Purkinje cell (primary cell): ENCODE data around the gene HCAR3. TPM values are rescaled to one million over a fixed set of nuclear protein-coding genes. Genes with fewer than 3 reads are reported as not detected.

Source experiments
- polyA plus RNA-seq: library from polyadenylated mRNA; unstranded; fragments of >200 nt; fragmentation: Nextera tagmentation; gene quantifications from 2 replicates; pipeline ENCODE4 v1.2.1, GENCODE V29; 2014

HCAR3 gene
- not detected in 2 replicates for polyA plus RNA-seq

GRCh38 chr12:122716658-122717057, at the start of gene HCAR3:
HCAR3 (minus strand) TSS chr12:122716811; CDS start chr12:122716737, 74 bp downstream.

GRCh38 chr12:122752464-122753318, 36.1 kb upstream of the HCAR3 start, which contains the start of gene DENR:
DENR (plus strand) TSS chr12:122752824; CDS start chr12:122753702, 878 bp downstream.

GRCh38 chr12:122730215-122731014, 13.8 kb upstream of the HCAR3 start, which contains the start of gene HCAR1:
HCAR1 (minus strand) TSS chr12:122730844; CDS start chr12:122730339, 505 bp downstream.

GRCh38 chr12:122702890-122703611, 13.6 kb downstream of the HCAR3 start, which contains the start of gene HCAR2:
HCAR2 (minus strand) TSS chr12:122703357; CDS start chr12:122703283, 74 bp downstream.

Other genes starting within 250 kb of the HCAR3 start
- gene ZCCHC8, start 215.9 kb downstream of the HCAR3 start, polyA plus RNA-seq: 3.1 and 5.3 TPM in 2 replicates
- gene RSRC2, start 189.9 kb downstream of the HCAR3 start, polyA plus RNA-seq: 111 and 112 TPM in 2 replicates
- 1.8 and 4.5 TPM in 2 replicates for gene KNTC1, start 189.6 kb downstream of the HCAR3 start, polyA plus RNA-seq
- gene HCAR2, start 13.5 kb downstream of the HCAR3 start, polyA plus RNA-seq: not detected in 2 replicates
- not detected in 2 replicates for gene HCAR1, start 14.0 kb upstream of the HCAR3 start, polyA plus RNA-seq
- 24.7 and 31.7 TPM in 2 replicates for gene DENR, start 36.0 kb upstream of the HCAR3 start, polyA plus RNA-seq
- 0.70 and 2.3 TPM in 2 replicates for gene CCDC62, start 57.8 kb upstream of the HCAR3 start, polyA plus RNA-seq
- 1.5 and 3.6 TPM in 2 replicates for gene HIP1R, start 118.6 kb upstream of the HCAR3 start, polyA plus RNA-seq
- gene VPS37B, start 179.3 kb upstream of the HCAR3 start, polyA plus RNA-seq: 0.97 and 1.0 TPM in 2 replicates
- gene ABCB9, start 249.7 kb upstream of the HCAR3 start, polyA plus RNA-seq: 3.0 and 3.6 TPM in 2 replicates